Karpas-422 (cell line): ENCODE data around the gene KRTAP5-2. TPM values are rescaled to one million over a fixed set of nuclear protein-coding genes. Genes with fewer than 3 reads are reported as not detected.

Experiments used
- DNase-seq: peaks from one replicate; pipeline ENCODE4 v3.0.0-alpha.2; 2015
- H2AFZ ChIP-seq: fragments of 200-600 bp; sonication (generic); 2 replicates; pipeline ENCODE4 v1.6.1; 2014; ENCODE audit warnings: antibody characterized with exemption, low read length, mixed read lengths
- H3K27ac ChIP-seq: fragments of 200-600 bp; sonication (generic); 2 replicates; pipeline ENCODE4 v1.5.1; 2014; ENCODE audit warnings: mild to moderate bottlenecking, low read length, moderate library complexity
- H3K27me3 ChIP-seq: fragments of 200-600 bp; sonication (generic); 2 replicates; pipeline ENCODE4 v1.6.1; 2014; ENCODE audit warnings: low read length, mixed read lengths
- H3K36me3 ChIP-seq: fragments of 200-600 bp; sonication (generic); 2 replicates; pipeline ENCODE4 v1.6.1; 2014; ENCODE audit warnings: low read length, mixed read lengths; ENCODE audit not compliant: insufficient read depth
- H3K4me1 ChIP-seq: fragments of 200-600 bp; sonication (generic); 2 replicates; pipeline ENCODE4 v1.6.1; 2014; ENCODE audit warnings: mild to moderate bottlenecking, low read length, mixed read lengths
- H3K4me2 ChIP-seq: fragments of 200-600 bp; sonication (generic); 2 replicates; pipeline ENCODE4 v1.6.1; 2014; ENCODE audit warnings: low read length, low read depth, mild to moderate bottlenecking; ENCODE audit not compliant: poor library complexity, severe bottlenecking
- H3K4me3 ChIP-seq: fragments of 200-600 bp; sonication (generic); 2 replicates; pipeline ENCODE4 v1.5.1; 2014; ENCODE audit warnings: mild to moderate bottlenecking, antibody characterized with exemption, low read length, mixed read lengths
- H3K79me2 ChIP-seq: fragments of 200-600 bp; sonication (generic); 2 replicates; pipeline ENCODE4 v1.6.1; 2014; ENCODE audit warnings: mild to moderate bottlenecking, low read length, mixed read lengths
- H3K9ac ChIP-seq: fragments of 200-600 bp; sonication (generic); 2 replicates; pipeline ENCODE4 v1.6.0; 2014; ENCODE audit warnings: low read length
- H3K9me2 ChIP-seq: fragments of 200-600 bp; sonication (generic), shearing (Covaris generic); replicated peaks from 2 replicates; pipeline ENCODE4 v1.6.0; 2014; ENCODE audit warnings: mild to moderate bottlenecking, low read length, moderate library complexity; ENCODE audit not compliant: insufficient read depth
- H3K9me3 ChIP-seq: fragments of 300-700, 200-600 bp; sonication (generic); 2 replicates; pipeline ENCODE4 v1.6.1; 2014; ENCODE audit warnings: low read length, mixed read lengths
- H4K20me1 ChIP-seq: fragments of 200-600 bp; sonication (generic); 2 replicates; pipeline ENCODE4 v1.6.1; 2014; ENCODE audit warnings: mild to moderate bottlenecking, antibody characterized with exemption, low read length, low read depth; ENCODE audit not compliant: insufficient read depth
- total RNA-seq: library from RNA; depleted of rRNA; stranded (reverse); fragments of >200 nt; shearing (Covaris generic); gene quantifications from 2 replicates; pipeline ENCODE4 v1.2.3, GENCODE V29; 2014; ENCODE audit warnings: low replicate concordance

The KRTAP5-2 gene
- total RNA-seq, 1 experiment from 2014 or later, result not detected

GRCh38 chr11:1565904-1566247 lies 32.2 kb downstream of the KRTAP5-2 start:
- Histone ChIP-seq H3K36me3 (no peaks in the 10 kb centered on the region), H2AFZ (no peak overlapping the region), H3K27me3 (no peaks in the 10 kb centered on the region), H3K9me2 (no peaks in the 10 kb centered on the region), H3K9ac (no peak overlapping the region), H4K20me1 (peaks cover 39% of the 10 kb centered on the region), H3K79me2 (no peaks in the 10 kb centered on the region), H3K4me2 (no peak overlapping the region), H3K27ac (no peak overlapping the region), H3K4me1 (peaks cover 10% of the 10 kb centered on the region), H3K4me3 (no peak overlapping the region), H3K9me3 (no peaks in the 10 kb centered on the region)
- no peak for DNase-seq

- H3K4me1 ChIP-seq, result peaks cover 10% of the 10 kb centered on the region
- no peaks in the 10 kb centered on the region for H3K9me2 ChIP-seq
- H3K27ac ChIP-seq, result no peak overlapping the region
- peaks cover 39% of the 10 kb centered on the region for H4K20me1 ChIP-seq
- H3K4me3 ChIP-seq, result no peak overlapping the region
- H3K9ac ChIP-seq, result no peak overlapping the region
- no peak for DNase-seq
- no peaks in the 10 kb centered on the region for H3K79me2 ChIP-seq
- no peaks in the 10 kb centered on the region for H3K9me3 ChIP-seq
- H3K4me2 ChIP-seq, result no peak overlapping the region
- no peaks in the 10 kb centered on the region for H3K27me3 ChIP-seq
- no peaks in the 10 kb centered on the region for H3K36me3 ChIP-seq
- no peak overlapping the region for H2AFZ ChIP-seq
Measured at GRCh38 chr11:1565173-1565903, 32.8 kb downstream of the KRTAP5-2 start.

DNA sequence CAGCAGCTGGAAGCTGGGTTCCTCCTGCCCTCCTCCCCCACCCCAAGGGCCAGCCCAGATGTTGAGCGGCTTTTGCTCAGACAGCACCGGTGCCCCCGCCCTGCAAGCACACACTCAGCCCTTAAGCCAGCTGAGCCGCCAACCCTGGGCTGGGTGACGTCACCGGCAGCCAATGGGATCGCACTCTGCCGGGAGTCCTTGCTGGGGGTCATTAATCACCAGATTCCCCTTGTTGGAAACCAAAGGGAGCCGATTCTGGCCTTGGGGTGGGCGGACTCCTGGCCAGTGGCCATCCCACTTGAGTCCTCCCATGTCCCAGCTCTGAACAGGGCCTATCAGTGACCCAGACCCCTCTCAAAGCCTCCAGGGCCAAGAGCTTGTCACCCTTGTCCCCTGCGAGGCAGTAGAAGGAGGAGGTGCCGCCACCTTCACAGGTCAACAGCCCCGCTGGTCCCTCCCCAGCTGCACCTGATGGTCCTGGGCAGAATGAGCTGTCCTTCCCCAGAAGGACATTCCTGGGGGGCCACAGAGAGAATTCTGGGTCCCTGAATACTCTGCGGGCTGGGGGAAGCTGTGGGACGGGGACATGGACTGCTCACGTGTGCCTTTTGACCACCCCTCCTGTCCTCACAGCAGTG lies 33.4 kb downstream of the KRTAP5-2 start:
- Histone ChIP-seq H3K79me2 (no peaks in the 10 kb centered on the region), H3K9ac (no peak overlapping the region), H3K4me1 (peaks cover 10% of the 10 kb centered on the region), H3K27ac (no peak overlapping the region), H3K4me2 (no peak overlapping the region), H3K4me3 (no peak overlapping the region), H3K27me3 (no peaks in the 10 kb centered on the region), H3K9me2 (no peaks in the 10 kb centered on the region), H4K20me1 (peaks cover 32% of the 10 kb centered on the region), H3K9me3 (no peaks in the 10 kb centered on the region), H3K36me3 (no peaks in the 10 kb centered on the region), H2AFZ (no peak overlapping the region)
- DNase-seq, result peak; percentile 74

GRCh38 chr11:1563697-1564534 lies 34.2 kb downstream of the KRTAP5-2 start:
- H3K4me1 ChIP-seq, result peaks cover 10% of the 10 kb centered on the region
- H3K9me2 ChIP-seq, result no peaks in the 10 kb centered on the region
- H3K27me3 ChIP-seq, result no peaks in the 10 kb centered on the region
- no peaks in the 10 kb centered on the region for H3K36me3 ChIP-seq
- H3K4me2 ChIP-seq, result no peak overlapping the region
- peaks cover 25% of the 10 kb centered on the region for H4K20me1 ChIP-seq
- DNase-seq, result no peak
- no peak overlapping the region for H3K9ac ChIP-seq
- H2AFZ ChIP-seq, result no peak overlapping the region
- no peak overlapping the region for H3K4me3 ChIP-seq
- no peak overlapping the region for H3K27ac ChIP-seq
- H3K9me3 ChIP-seq, result no peaks in the 10 kb centered on the region
- H3K79me2 ChIP-seq, result no peaks in the 10 kb centered on the region

- no peaks in the 10 kb centered on the region for H3K36me3 ChIP-seq
- no peak for DNase-seq
- no peak overlapping the region for H3K9ac ChIP-seq
- H3K27ac ChIP-seq, result no peak overlapping the region
- H3K4me3 ChIP-seq, result no peak overlapping the region
- H3K27me3 ChIP-seq, result no peaks in the 10 kb centered on the region
- no peaks in the 10 kb centered on the region for H3K9me2 ChIP-seq
- H3K4me2 ChIP-seq, result no peak overlapping the region
- no peak overlapping the region for H2AFZ ChIP-seq
- peaks cover 20% of the 10 kb centered on the region; the same call in 1 of the 2 replicates for H4K20me1 ChIP-seq
- no peaks in the 10 kb centered on the region for H3K79me2 ChIP-seq
- no peaks in the 10 kb centered on the region for H3K9me3 ChIP-seq
- peaks cover 5% of the 10 kb centered on the region for H3K4me1 ChIP-seq
Measured at GRCh38 chr11:1563149-1563638, 34.9 kb downstream of the KRTAP5-2 start.

- no peak overlapping the region for H3K4me2 ChIP-seq
- no peak overlapping the region for H2AFZ ChIP-seq
- no peak overlapping the region for H3K27ac ChIP-seq
- H4K20me1 ChIP-seq, result peaks cover 20% of the 10 kb centered on the region; the same call in 1 of the 2 replicates
- no peaks in the 10 kb centered on the region for H3K36me3 ChIP-seq
- H3K9me3 ChIP-seq, result no peaks in the 10 kb centered on the region
- H3K79me2 ChIP-seq, result no peaks in the 10 kb centered on the region
- H3K9me2 ChIP-seq, result no peaks in the 10 kb centered on the region
- no peaks in the 10 kb centered on the region for H3K4me1 ChIP-seq
- H3K27me3 ChIP-seq, result no peaks in the 10 kb centered on the region
- no peak for DNase-seq
- H3K9ac ChIP-seq, result no peak overlapping the region
- H3K4me3 ChIP-seq, result no peak overlapping the region
Measured at GRCh38 chr11:1562469-1563148, 35.5 kb downstream of the KRTAP5-2 start.

- Histone ChIP-seq H3K4me1 (no peaks in the 10 kb centered on the region), H4K20me1 (peaks cover 14% of the 10 kb centered on the region; the same call in 1 of the 2 replicates), H3K36me3 (no peaks in the 10 kb centered on the region), H3K9me3 (no peaks in the 10 kb centered on the region), H3K4me2 (no peak overlapping the region), H3K9ac (no peak overlapping the region), H3K9me2 (no peaks in the 10 kb centered on the region), H3K4me3 (no peak overlapping the region), H3K27ac (no peak overlapping the region), H3K79me2 (no peaks in the 10 kb centered on the region), H2AFZ (no peak overlapping the region), H3K27me3 (no peaks in the 10 kb centered on the region)
- no peak for DNase-seq
Measured at GRCh38 chr11:1561955-1562354, 36.1 kb downstream of the KRTAP5-2 start.
